ENCODE results near the gene ZNF217. TPM values are rescaled to one million over a fixed set of nuclear protein-coding genes. Genes with fewer than 3 reads are reported as not detected.

ZNF217 gene
- total RNA-seq, 6 experiments from 2014 or later = 11.3 to 27.1 (median 15.8) TPM

DNA sequence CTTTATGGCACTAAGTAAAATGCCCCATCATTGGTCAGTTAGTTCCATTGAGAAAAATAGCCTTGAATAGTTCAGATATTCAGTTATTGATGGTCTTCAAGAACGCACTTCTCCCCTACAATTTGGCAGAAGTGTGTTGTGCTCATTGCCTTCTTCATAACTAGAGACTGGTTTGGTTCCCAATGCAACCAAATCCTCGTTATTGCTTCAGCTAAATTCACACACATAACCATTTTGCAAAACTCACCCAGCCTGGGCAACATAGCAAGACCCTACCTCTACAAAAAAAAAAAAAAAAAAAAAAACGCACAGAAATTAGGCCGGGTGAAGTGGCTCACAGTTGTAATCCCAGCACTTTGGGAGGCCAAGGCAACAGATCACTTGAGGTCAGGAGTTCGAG, 32.1 kb downstream of the ZNF217 start:
- H3K4me3 ChIP-seq = no peak overlapping the region
- no peaks in the 10 kb centered on the region for H3K27me3 ChIP-seq
- peaks cover 0 to 10% (median 5%) of the 10 kb centered on the region in 4 donors for H3K4me1 ChIP-seq
- ATAC-seq (no peak), DNase-seq (no peak)
- intact Hi-C loops (cut with DNase I) = no loop called here
- no peaks in the 10 kb centered on the region for H3K9me3 ChIP-seq
- H3K36me3 ChIP-seq = peaks cover 0 to 11% (median 2%) of the 10 kb centered on the region in 4 donors
- no peak overlapping the region for H3K27ac ChIP-seq
- TF ChIP-seq, protein P1, sequence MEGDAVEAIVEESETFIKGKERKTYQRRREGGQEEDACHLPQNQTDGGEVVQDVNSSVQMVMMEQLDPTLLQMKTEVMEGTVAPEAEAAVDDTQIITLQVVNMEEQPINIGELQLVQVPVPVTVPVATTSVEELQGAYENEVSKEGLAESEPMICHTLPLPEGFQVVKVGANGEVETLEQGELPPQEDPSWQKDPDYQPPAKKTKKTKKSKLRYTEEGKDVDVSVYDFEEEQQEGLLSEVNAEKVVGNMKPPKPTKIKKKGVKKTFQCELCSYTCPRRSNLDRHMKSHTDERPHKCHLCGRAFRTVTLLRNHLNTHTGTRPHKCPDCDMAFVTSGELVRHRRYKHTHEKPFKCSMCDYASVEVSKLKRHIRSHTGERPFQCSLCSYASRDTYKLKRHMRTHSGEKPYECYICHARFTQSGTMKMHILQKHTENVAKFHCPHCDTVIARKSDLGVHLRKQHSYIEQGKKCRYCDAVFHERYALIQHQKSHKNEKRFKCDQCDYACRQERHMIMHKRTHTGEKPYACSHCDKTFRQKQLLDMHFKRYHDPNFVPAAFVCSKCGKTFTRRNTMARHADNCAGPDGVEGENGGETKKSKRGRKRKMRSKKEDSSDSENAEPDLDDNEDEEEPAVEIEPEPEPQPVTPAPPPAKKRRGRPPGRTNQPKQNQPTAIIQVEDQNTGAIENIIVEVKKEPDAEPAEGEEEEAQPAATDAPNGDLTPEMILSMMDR (IDR thresholded peaks at IDR 0.05) = no peak
- TF ChIP-seq POLR2A (IDR thresholded peaks at IDR 0.05) = no peak
- WGBS (ENCODE audit: insufficient coverage, low coverage, low lambda C conversion rate, missing lambda C conversion rate) = 100% methylated on average over 1 of the region's 5 CpGs

- ATAC-seq (no peak), DNase-seq (no peak)
- no peaks in the 10 kb centered on the region for H3K36me3 ChIP-seq
- H3K4me1 ChIP-seq = peaks cover 0 to 25% (median 11%) of the 10 kb centered on the region in 4 donors
- no peak overlapping the region for H3K27ac ChIP-seq
- WGBS (ENCODE audit: insufficient coverage, low coverage, low lambda C conversion rate, missing lambda C conversion rate) = 86% methylated on average over 7 of the region's 7 CpGs
- TF ChIP-seq, protein P1 (IDR thresholded peaks at IDR 0.05) = no peak
- TF ChIP-seq POLR2A (IDR thresholded peaks at IDR 0.05) = no peak
- no peaks in the 10 kb centered on the region for H3K9me3 ChIP-seq
- no peak overlapping the region for H3K4me3 ChIP-seq
- intact Hi-C loops (cut with DNase I) = no loop called here
- H3K27me3 ChIP-seq = no peaks in the 10 kb centered on the region
Measured at GRCh38 chr20:53559816-53560215, 33.8 kb downstream of the ZNF217 start.

DNA sequence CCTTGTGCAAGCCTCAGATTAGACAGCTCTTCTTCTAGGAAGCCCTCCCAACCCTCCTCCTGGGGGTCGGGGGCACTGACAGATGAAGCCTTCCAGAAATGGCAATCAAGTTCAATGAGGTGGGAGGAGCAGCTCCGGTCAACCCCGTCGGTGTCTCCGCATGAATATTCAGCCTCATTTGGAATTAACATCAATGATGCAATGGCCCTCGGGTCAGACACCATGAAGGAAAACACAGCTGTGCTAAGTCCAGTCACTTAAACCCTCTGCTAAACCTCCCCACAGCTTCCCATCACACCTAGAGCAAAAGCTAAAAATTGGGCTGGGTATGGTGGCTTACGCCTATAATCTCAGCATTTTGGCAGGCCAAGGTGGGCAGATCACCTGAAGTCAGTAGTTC, 36.5 kb downstream of the ZNF217 start:
- peak in 2 of 4 donors; percentile 60 to 63 for ATAC-seq

DNA sequence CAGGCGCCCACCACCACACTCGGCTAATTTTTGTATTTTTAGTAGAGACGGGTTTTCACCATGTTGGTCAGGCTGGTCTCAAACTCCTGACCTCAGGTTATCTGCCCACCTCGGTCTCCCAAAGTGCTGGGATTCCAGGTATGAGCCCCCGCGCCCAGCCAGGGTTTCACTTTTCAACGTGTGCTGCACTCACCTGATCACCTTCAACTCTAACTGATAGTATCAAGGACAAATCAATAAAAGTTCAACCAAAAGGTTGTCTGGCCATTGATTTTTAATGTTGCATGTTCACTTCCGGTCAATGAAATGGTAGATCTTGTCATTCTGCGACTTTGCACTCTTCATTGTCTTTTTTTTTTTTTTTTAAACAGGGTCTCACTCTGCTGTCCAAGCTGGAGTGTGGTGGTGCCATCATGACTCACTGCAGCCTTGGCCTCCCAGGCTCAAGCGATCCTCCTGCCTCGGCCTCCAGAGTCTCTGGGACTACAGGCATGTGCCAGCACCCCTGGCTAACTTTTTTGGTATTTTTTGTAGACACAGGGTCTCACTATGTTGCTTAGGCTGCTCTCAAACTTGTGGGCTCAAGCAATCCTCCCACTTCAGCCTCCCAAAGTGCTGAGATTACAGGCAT, 37.3 kb downstream of the ZNF217 start:
- Histone ChIP-seq H3K27me3 (no peaks in the 10 kb centered on the region), H3K4me1 (peaks cover 0 to 41% (median 14%) of the 10 kb centered on the region in 4 donors), H3K4me3 (peak overlapping the region in 1 of 3 donors; percentile 21), H3K9me3 (no peaks in the 10 kb centered on the region), H3K27ac (peak overlapping the region in 2 of 3 donors; percentile 69 to 76), H3K36me3 (no peaks in the 10 kb centered on the region)
- peak; percentile 39 to 56 (median 45) for ATAC-seq
- 50% methylated on average over 10 of the region's 11 CpGs for WGBS (ENCODE audit: insufficient coverage, low coverage, low lambda C conversion rate, missing lambda C conversion rate)
- no peak for DNase-seq
- TF ChIP-seq, protein P1 (IDR thresholded peaks at IDR 0.05) = no peak
- no peak for TF ChIP-seq POLR2A (IDR thresholded peaks at IDR 0.05)
- intact Hi-C loops (cut with DNase I) = no loop called here

More for the DNA sequence above, 36.5 kb downstream of the ZNF217 start:
- 62% methylated on average over 6 of the region's 7 CpGs for WGBS (ENCODE audit: insufficient coverage, low coverage, low lambda C conversion rate, missing lambda C conversion rate)
- intact Hi-C loops (cut with DNase I) = no loop called here
- H3K27ac ChIP-seq = peak overlapping the region in 2 of 3 donors; percentile 69 to 76
- TF ChIP-seq POLR2A (IDR thresholded peaks at IDR 0.05) = no peak
- TF ChIP-seq, protein P1 (IDR thresholded peaks at IDR 0.05) = no peak
- no peaks in the 10 kb centered on the region for H3K27me3 ChIP-seq
- peaks cover 0 to 41% (median 14%) of the 10 kb centered on the region in 4 donors for H3K4me1 ChIP-seq
- no peaks in the 10 kb centered on the region for H3K9me3 ChIP-seq
- H3K4me3 ChIP-seq = no peak overlapping the region
- DNase-seq = no peak
- no peaks in the 10 kb centered on the region for H3K36me3 ChIP-seq

Measured in right lobe of liver (tissue), 6 donors.